ENCODE measurements around the gene NRGN. TPM values are rescaled to one million over a fixed set of nuclear protein-coding genes. Genes with fewer than 3 reads are reported as not detected.

NRGN gene
- polyA plus RNA-seq, 1 experiment, result 3.4 TPM

GRCh38 chr11:124791626-124792341 lies 52.0 kb downstream of the NRGN start:
- DNase-seq (ENCODE audit: low read depth, low spot score), result no peak
- CTCF ChIA-PET, result interaction anchor here (1.0 to 4.8 kb wide), 4 partner anchors 29 to 122 kb away, joined by 4 to 64 read pairs (median 22); partner anchors contain the start of gene ESAM
- TF ChIP-seq, protein P1, sequence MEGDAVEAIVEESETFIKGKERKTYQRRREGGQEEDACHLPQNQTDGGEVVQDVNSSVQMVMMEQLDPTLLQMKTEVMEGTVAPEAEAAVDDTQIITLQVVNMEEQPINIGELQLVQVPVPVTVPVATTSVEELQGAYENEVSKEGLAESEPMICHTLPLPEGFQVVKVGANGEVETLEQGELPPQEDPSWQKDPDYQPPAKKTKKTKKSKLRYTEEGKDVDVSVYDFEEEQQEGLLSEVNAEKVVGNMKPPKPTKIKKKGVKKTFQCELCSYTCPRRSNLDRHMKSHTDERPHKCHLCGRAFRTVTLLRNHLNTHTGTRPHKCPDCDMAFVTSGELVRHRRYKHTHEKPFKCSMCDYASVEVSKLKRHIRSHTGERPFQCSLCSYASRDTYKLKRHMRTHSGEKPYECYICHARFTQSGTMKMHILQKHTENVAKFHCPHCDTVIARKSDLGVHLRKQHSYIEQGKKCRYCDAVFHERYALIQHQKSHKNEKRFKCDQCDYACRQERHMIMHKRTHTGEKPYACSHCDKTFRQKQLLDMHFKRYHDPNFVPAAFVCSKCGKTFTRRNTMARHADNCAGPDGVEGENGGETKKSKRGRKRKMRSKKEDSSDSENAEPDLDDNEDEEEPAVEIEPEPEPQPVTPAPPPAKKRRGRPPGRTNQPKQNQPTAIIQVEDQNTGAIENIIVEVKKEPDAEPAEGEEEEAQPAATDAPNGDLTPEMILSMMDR (IDR thresholded peaks at IDR 0.05; ENCODE audit: low read depth, low read length), result no peak
- POLR2A ChIA-PET, result no interaction called here
- Histone ChIP-seq H3K9me3 (ENCODE audit: control insufficient read depth, insufficient read depth, low read length) (no peaks in the 10 kb centered on the region), H3K27me3 (ENCODE audit: control insufficient read depth, insufficient read depth, low read length) (no peaks in the 10 kb centered on the region), H3K27ac (ENCODE audit: low read depth, low read length) (no peak overlapping the region), H3K4me3 (ENCODE audit: low read depth, low read length) (no peak overlapping the region)

DNA sequence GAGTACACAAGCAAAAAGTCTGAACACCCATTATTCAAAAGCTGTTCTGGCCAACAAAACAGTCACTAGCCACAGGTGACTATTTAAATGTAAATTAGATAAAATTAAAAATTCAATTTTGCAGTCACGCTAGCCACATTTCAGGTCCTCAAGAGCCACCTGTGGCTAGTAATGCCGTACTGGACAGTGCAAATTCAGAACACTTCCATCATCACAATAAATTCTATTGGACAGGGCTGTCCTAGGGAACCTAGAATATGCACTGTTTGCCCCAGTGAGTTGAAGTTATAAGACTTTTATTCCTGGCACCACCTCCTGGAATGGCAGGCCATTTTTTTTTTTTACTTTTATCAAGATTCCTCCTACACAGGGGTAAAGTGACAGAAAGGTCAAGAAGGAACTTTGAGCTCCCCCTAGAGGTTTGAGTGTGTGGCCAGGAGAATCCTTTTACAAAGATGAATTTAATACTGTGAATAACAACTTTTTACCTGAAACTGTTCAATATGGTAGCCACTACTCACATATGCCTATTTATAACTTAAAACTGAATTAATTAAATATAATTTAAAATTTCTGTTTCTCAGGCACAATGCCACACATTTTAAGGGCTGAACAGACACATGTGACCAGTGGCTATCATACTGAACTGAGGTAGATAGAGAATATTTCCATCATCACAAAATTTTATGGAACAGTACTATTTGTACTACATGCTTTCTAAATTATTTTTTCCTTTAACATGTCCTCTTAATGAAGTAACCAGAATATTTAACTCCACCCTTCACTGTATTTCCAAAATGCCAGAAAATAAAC lies 53.9 kb downstream of the NRGN start:
- TF ChIP-seq, protein P1 (IDR thresholded peaks at IDR 0.05; ENCODE audit: low read depth, low read length), result peak; percentile 78
- no peak for DNase-seq (ENCODE audit: low read depth, low spot score)
- ChIA-PET CTCF (interaction anchor here (0.6 to 4.8 kb wide), 47 partner anchors 9 to 758 kb away, joined by 3 to 64 read pairs (median 6); partner anchors contain the start of genes ESAM, SIAE, SPA17 and VSIG2), POLR2A (no interaction called here)
- Histone ChIP-seq H3K27ac (ENCODE audit: low read depth, low read length) (no peak overlapping the region), H3K4me3 (ENCODE audit: low read depth, low read length) (no peak overlapping the region), H3K27me3 (ENCODE audit: control insufficient read depth, insufficient read depth, low read length) (no peaks in the 10 kb centered on the region), H3K9me3 (ENCODE audit: control insufficient read depth, insufficient read depth, low read length) (no peaks in the 10 kb centered on the region)

DNA sequence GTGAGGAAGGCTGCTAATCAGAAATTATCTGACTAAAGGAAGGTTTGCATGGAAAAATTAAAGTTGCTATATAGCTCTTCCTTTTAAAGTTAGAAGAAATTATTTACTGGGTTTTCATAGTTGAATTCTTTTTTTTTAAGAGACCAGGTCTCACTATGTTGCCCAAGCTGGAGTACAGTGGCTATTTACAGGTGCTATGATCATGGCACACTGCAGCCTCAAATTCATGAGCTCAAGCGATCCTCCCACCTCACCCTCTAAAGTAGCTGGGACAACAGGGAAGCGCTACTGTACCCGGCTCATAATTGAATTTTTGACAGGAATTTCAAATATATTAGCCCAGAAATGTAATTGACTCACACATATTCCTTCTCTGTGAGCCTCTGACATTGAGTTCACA lies 56.6 kb downstream of the NRGN start:
- ChIA-PET POLR2A (no interaction called here), CTCF (interaction anchor here (0.6 to 3.9 kb wide), 5 partner anchors 38 to 152 kb away, joined by 4 to 41 read pairs (median 5); no protein-coding TSS in a partner anchor)
- Histone ChIP-seq H3K27ac (ENCODE audit: low read depth, low read length) (no peak overlapping the region), H3K27me3 (ENCODE audit: control insufficient read depth, insufficient read depth, low read length) (no peaks in the 10 kb centered on the region), H3K9me3 (ENCODE audit: control insufficient read depth, insufficient read depth, low read length) (no peaks in the 10 kb centered on the region), H3K4me3 (ENCODE audit: low read depth, low read length) (no peak overlapping the region)
- TF ChIP-seq, protein P1 (IDR thresholded peaks at IDR 0.05; ENCODE audit: low read depth, low read length), result no peak
- no peak for DNase-seq (ENCODE audit: low read depth, low spot score)

Other genes starting within 250 kb of the NRGN start
- not detected in 2 replicates for gene OR8B12, start 196.3 kb upstream of the NRGN start, polyA plus RNA-seq (2011; rRNA removed)
- not detected in 2 replicates for gene OR8A1, start 169.9 kb upstream of the NRGN start, polyA plus RNA-seq (2011; rRNA removed)
- not detected in 2 replicates for gene PANX3, start 128.5 kb upstream of the NRGN start, polyA plus RNA-seq (2011; rRNA removed)
- 30.9 and 31.4 TPM in 2 replicates for gene TBRG1, start 117.1 kb upstream of the NRGN start, polyA plus RNA-seq (2011; rRNA removed)
- 33.5 and 37.9 TPM in 2 replicates for gene SIAE, start 66.2 kb upstream of the NRGN start, polyA plus RNA-seq (2011; rRNA removed)
- 6.5 and 8.4 TPM in 2 replicates for gene SPA17, start 66.0 kb upstream of the NRGN start, polyA plus RNA-seq (2011; rRNA removed)
- not detected in 2 replicates for gene VSIG2, start 12.3 kb downstream of the NRGN start, polyA plus RNA-seq (2011; rRNA removed)
- gene ESAM, start 22.3 kb downstream of the NRGN start, polyA plus RNA-seq (2011; rRNA removed), result 0.06 and 0.10 TPM in 2 replicates
- gene MSANTD2, start 60.5 kb downstream of the NRGN start, polyA plus RNA-seq (2011; rRNA removed), result 7.6 and 9.8 TPM in 2 replicates
- 28.9 and 38.7 TPM in 2 replicates for gene ROBO3, start 125.5 kb downstream of the NRGN start, polyA plus RNA-seq (2011; rRNA removed)
- 0.30 and 0.40 TPM in 2 replicates for gene ROBO4, start 157.9 kb downstream of the NRGN start, polyA plus RNA-seq (2011; rRNA removed)
- 0.06 TPM in 1 of 2 replicates, not detected in the other for gene HEPN1, start 179.3 kb downstream of the NRGN start, polyA plus RNA-seq (2011; rRNA removed)
- gene HEPACAM, start 196.1 kb downstream of the NRGN start, polyA plus RNA-seq (2011; rRNA removed), result 0.05 and 0.10 TPM in 2 replicates
- gene CCDC15, start 214.3 kb downstream of the NRGN start, polyA plus RNA-seq (2011; rRNA removed), result 0.73 and 1.1 TPM in 2 replicates

Data from AG04450 (cell line).